A673 (cell line): Measurements from ENCODE around the gene DCTN3.

Experiments
- EZH2 ChIP-seq: fragments of 200-600 bp; sonication (generic); IDR thresholded peaks from 2 replicates; pipeline ENCODE4 v1.6.1; 2017; ENCODE audit warnings: borderline replicate concordance, low read depth, mild to moderate bottlenecking, mixed read lengths, antibody characterized with exemption, low read length; ENCODE audit not compliant: poor library complexity, severe bottlenecking
- TF ChIP-seq, protein P1 (sequence below): fragments of 300-800, 200-600 bp; sonication (generic); conservative IDR thresholded peaks from 2 replicates; pipeline ENCODE4 v1.5.1; 2017; ENCODE audit warnings: low read depth, mild to moderate bottlenecking, antibody characterized with exemption, low read length, moderate library complexity, mixed read lengths

DNA sequence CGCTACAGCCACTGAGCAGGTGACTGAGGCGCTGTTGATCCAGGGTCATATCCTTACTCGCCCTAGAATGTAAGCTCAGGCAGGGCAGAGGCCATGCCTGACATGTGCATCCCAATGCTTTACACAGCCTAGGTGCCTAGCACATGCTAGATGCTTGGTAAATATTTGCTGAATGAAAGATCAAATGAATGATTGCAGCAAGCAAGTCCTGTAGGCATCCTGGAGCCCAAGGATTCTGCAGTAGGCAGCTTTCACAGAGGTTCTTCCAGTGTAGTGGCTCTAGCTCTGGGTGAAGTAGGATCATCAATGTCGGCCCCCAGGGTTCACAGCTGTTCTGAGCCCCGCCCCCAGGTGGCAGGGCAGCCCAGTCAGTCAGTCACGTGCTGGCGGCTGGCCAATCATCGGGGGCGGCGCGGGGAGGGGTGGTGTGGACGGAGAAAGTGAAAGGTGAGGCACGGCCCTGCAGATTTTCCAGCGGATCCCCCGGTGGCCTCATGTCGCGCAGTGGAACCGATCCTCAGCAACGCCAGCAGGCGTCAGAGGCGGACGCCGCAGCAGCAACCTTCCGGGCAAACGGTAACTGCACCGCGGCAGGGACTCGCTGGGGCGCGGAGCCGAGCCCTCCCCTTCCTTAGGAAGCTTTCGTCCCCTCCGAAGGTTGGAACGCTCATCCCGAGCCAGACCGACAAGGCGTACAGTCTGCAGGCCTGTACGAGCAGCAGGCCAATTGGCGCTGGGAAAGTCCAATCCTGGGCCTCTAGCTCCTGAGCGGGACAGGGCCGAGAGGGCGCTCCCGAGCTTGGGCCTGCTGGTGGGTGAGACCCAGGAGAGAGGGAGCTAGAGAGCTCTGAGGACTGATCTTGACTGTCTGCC, 26.2 kb upstream of the DCTN3 start, which contains the start of gene GALT:
- TF ChIP-seq, protein P1, sequence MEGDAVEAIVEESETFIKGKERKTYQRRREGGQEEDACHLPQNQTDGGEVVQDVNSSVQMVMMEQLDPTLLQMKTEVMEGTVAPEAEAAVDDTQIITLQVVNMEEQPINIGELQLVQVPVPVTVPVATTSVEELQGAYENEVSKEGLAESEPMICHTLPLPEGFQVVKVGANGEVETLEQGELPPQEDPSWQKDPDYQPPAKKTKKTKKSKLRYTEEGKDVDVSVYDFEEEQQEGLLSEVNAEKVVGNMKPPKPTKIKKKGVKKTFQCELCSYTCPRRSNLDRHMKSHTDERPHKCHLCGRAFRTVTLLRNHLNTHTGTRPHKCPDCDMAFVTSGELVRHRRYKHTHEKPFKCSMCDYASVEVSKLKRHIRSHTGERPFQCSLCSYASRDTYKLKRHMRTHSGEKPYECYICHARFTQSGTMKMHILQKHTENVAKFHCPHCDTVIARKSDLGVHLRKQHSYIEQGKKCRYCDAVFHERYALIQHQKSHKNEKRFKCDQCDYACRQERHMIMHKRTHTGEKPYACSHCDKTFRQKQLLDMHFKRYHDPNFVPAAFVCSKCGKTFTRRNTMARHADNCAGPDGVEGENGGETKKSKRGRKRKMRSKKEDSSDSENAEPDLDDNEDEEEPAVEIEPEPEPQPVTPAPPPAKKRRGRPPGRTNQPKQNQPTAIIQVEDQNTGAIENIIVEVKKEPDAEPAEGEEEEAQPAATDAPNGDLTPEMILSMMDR = peak; percentile 45
- no peak for TF ChIP-seq EZH2
